Astrocyte (in vitro differentiated cells and primary cell): ENCODE results near the gene FCN1.

Experiments
- CTCF ChIP-seq: IDR thresholded peaks from 2 replicates; pipeline ENCODE4 v1.5.1; 2011; ENCODE audit warnings: low read depth, mild to moderate bottlenecking, inconsistent platforms, low read length, moderate library complexity; ENCODE audit not compliant: insufficient read depth
- EZH2 ChIP-seq: IDR thresholded peaks from 2 replicates; pipeline ENCODE4 v1.6.1; 2012; ENCODE audit warnings: mild to moderate bottlenecking, low read length, inconsistent platforms; ENCODE audit not compliant: insufficient read depth

- TF ChIP-seq CTCF (no peak), EZH2 (no peak)
Observed at GRCh38 chr9:134891053-134891452, 26.7 kb downstream of the FCN1 start.
